ENCODE data around the gene KCNK4.
A peak's percentile ranks its signal among the peaks of the same experiment; 100 is the strongest.

Gene KCNK4

DNA sequence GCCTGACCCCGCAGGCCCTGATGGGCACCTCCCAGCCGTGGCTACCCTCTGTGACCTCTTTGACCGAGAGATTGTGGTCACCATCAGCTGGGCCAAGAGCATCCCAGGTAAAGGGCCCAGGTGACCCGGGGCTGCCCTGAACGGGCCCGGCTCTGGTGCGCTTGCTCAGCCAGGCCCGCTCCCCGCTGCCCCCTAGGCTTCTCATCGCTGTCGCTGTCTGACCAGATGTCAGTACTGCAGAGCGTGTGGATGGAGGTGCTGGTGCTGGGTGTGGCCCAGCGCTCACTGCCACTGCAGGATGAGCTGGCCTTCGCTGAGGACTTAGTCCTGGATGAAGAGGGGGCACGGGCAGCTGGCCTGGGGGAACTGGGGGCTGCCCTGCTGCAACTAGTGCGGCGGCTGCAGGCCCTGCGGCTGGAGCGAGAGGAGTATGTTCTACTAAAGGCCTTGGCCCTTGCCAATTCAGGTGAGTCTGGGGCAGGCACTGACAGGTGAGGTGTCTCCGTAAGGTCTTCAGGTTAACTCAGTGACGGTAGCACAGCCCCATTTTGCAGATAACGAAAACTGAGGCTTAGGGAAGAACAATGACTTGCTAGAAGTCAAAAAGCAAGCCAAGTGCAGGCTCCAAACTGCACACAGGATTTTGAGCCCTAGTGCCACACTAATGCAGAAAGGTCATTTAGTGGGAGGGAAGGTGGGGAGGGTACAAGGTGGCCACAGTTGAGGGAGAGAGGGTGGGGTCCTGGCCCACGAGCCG lies 23.9 kb downstream of the KCNK4 start:
- TF ChIP-seq, protein P1, sequence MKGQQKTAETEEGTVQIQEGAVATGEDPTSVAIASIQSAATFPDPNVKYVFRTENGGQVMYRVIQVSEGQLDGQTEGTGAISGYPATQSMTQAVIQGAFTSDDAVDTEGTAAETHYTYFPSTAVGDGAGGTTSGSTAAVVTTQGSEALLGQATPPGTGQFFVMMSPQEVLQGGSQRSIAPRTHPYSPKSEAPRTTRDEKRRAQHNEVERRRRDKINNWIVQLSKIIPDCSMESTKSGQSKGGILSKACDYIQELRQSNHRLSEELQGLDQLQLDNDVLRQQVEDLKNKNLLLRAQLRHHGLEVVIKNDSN (IDR thresholded peaks at IDR 0.05) = no peak
- no peak for TF ChIP-seq RAD21 (IDR thresholded peaks at IDR 0.05; ENCODE audit: low read depth)

DNA sequence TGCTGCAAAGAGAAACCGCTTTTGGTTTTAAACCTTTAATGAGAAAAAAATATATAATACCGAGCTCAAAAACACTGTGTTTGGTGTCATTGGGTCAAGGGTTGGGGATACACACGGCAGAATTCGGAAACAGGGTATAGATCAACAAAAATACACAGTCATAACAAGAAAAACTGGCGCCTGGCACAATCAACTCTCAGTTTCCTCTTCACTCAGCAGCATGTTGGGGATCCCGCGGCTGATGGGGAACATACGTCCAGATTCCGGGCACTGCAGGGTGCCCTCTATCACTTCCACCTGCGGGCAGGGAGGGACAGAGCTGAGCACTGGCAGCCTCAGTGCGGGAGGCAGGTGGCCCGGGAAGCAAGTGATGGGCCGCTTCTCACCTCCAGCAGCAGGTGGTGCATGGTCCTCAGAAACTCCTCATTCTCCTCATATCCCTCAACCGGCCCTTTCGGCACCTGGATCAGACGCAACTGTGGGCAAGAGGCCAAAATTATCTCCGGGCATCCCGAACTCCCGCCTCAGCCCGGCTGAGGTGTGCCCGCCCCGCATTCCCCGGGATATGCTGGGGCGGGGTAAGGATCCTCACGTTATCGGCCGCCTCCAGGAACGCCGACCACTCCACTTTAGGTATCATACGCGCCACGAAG lies 25.7 kb downstream of the KCNK4 start:
- TF ChIP-seq RAD21 (IDR thresholded peaks at IDR 0.05; ENCODE audit: low read depth) = 0 out of 2 replicates have a peak, but pooled peaks have one; percentile 19
- TF ChIP-seq, protein P2, sequence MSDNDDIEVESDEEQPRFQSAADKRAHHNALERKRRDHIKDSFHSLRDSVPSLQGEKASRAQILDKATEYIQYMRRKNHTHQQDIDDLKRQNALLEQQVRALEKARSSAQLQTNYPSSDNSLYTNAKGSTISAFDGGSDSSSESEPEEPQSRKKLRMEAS (IDR thresholded peaks at IDR 0.05) = no peak

DNA sequence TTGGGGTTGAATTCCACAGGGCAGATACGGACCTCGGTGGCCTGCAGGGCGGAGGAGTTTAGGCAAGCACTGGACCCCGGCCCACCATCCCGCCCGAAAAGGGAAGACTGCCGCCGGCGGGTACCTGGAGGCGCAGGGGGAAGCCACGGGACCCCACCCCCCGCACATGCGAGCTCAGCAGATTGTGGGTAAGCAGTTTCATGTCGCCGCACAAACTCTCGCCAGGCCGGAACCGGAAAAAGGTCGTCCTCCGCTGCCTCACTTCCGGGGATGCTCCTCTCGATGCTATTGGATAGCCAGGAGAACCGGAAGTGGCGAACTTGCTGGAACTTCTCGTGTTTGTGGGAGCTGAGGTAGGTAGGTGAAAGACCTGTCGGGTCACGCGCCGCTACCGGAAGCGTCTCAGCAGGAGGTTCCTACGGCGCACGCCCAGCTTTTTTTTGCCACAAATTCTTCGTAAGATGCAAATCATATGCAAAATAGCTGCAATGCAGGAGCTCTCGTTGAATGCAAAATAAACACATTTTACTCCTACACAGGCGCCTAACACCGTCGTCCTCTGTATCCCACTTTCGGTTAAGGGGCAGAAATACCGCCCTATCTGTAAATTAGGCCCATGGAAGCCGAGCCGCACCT lies 26.3 kb downstream of the KCNK4 start, which contains the start of gene TRMT112:
Gene TRMT112, minus strand, starts transcription at position 235 of the 636 bp plus-strand sequence. Its CDS starts 33 bp downstream, at position 202.
- TF ChIP-seq FOXM1 (IDR thresholded peaks at IDR 0.05; ENCODE audit: borderline replicate concordance, low read depth) = no peak
- 0 out of 2 replicates have a peak, but pooled peaks have one; percentile 58 for TF ChIP-seq ZBTB7A (IDR thresholded peaks at IDR 0.05; ENCODE audit: low read depth)
- peak; percentile 88 for TF ChIP-seq TAF1 (IDR thresholded peaks at IDR 0.05; ENCODE audit: low read depth)
- TF ChIP-seq RAD21 (IDR thresholded peaks at IDR 0.05; ENCODE audit: low read depth) = no peak
- no peak for TF ChIP-seq TCF12 (IDR thresholded peaks at IDR 0.05; ENCODE audit: low read depth)
- TF ChIP-seq NFIC (IDR thresholded peaks at IDR 0.05) = no peak
- TF ChIP-seq EP300 (IDR thresholded peaks at IDR 0.05; ENCODE audit: borderline replicate concordance) = peak; percentile 4; the same call in 1 of the 2 replicates
- peak; percentile 69; the same call in 1 of the 2 replicates for TF ChIP-seq YY1 (IDR thresholded peaks at IDR 0.05; ENCODE audit: low read depth)
- 0 out of 2 replicates have a peak, but pooled peaks have one; percentile 5 for TF ChIP-seq EGR1 (IDR thresholded peaks at IDR 0.05)
- TF ChIP-seq, protein P1 (IDR thresholded peaks at IDR 0.05) = peak; percentile 89
- peak; percentile 82 for TF ChIP-seq CREB1 (IDR thresholded peaks at IDR 0.05; ENCODE audit: low read depth)
- TF ChIP-seq, protein P3, sequence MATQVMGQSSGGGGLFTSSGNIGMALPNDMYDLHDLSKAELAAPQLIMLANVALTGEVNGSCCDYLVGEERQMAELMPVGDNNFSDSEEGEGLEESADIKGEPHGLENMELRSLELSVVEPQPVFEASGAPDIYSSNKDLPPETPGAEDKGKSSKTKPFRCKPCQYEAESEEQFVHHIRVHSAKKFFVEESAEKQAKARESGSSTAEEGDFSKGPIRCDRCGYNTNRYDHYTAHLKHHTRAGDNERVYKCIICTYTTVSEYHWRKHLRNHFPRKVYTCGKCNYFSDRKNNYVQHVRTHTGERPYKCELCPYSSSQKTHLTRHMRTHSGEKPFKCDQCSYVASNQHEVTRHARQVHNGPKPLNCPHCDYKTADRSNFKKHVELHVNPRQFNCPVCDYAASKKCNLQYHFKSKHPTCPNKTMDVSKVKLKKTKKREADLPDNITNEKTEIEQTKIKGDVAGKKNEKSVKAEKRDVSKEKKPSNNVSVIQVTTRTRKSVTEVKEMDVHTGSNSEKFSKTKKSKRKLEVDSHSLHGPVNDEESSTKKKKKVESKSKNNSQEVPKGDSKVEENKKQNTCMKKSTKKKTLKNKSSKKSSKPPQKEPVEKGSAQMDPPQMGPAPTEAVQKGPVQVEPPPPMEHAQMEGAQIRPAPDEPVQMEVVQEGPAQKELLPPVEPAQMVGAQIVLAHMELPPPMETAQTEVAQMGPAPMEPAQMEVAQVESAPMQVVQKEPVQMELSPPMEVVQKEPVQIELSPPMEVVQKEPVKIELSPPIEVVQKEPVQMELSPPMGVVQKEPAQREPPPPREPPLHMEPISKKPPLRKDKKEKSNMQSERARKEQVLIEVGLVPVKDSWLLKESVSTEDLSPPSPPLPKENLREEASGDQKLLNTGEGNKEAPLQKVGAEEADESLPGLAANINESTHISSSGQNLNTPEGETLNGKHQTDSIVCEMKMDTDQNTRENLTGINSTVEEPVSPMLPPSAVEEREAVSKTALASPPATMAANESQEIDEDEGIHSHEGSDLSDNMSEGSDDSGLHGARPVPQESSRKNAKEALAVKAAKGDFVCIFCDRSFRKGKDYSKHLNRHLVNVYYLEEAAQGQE (IDR thresholded peaks at IDR 0.05; ENCODE audit: low read depth) = no peak
- TF ChIP-seq, protein P2 (IDR thresholded peaks at IDR 0.05) = peak; percentile 56; the same call in 1 of the 2 replicates
- TF ChIP-seq TEAD4 (IDR thresholded peaks at IDR 0.05) = peak; percentile 58
- no peak for TF ChIP-seq CEBPB (IDR thresholded peaks at IDR 0.05)

DNA sequence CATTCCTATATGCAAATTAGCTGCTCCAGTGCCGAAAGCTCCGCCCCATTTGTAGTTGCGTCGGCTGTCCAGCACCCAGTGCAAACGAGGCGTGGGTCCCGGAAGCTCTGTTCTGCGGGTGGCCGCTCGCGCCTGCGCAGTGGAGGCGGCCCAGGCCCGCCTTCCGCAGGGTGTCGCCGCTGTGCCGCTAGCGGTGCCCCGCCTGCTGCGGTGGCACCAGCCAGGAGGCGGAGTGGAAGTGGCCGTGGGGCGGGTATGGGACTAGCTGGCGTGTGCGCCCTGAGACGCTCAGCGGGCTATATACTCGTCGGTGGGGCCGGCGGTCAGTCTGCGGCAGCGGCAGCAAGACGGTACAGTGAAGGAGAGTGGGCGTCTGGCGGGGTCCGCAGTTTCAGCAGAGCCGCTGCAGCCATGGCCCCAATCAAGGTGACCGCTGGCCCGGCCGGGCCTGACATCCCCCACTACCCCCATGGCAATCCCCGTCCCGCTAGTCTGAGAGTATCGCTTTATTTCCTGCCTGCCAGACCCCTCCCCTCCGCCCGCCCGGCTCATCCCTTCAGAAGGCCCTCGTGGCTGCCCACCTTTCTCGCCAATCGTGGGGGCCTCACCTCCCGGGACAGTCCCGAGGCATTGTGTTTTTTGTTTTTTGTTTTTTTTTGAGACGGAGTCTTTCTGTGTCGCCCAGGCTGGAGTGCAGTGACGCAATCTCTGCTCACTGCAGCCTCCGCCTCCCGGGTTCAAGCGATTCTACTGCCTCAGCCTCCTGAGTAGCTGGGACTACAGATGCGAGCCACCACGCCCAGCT lies 27.1 kb downstream of the KCNK4 start, which contains the start of gene PRDX5:
Gene PRDX5, plus strand, starts transcription at position 161 of the 805 bp plus-strand sequence. Its CDS starts 95 bp downstream, at position 256.
- TF ChIP-seq, protein P2 (IDR thresholded peaks at IDR 0.05) = no peak
- TF ChIP-seq, protein P1 (IDR thresholded peaks at IDR 0.05) = no peak
- peak; percentile 85 for TF ChIP-seq CEBPB (IDR thresholded peaks at IDR 0.05)
- TF ChIP-seq, protein P3 (IDR thresholded peaks at IDR 0.05; ENCODE audit: low read depth) = no peak
- peak; percentile 57; the same call in 1 of the 2 replicates for TF ChIP-seq RAD21 (IDR thresholded peaks at IDR 0.05; ENCODE audit: low read depth)

Data from Ishikawa (cell line).